BJ (cell line): ENCODE data around the gene ARID3C. TPM values are rescaled to one million over a fixed set of nuclear protein-coding genes. Genes with fewer than 3 reads are reported as not detected.

Source experiments
- CTCF ChIA-PET: fragments of 350-600 bp; formaldehyde crosslinking; extraction: SDS; loops from one replicate; lab custom pipeline; 2021; ENCODE audit warnings: antibody characterized with exemption, inconsistent platforms; lab: Yijun Ruan, JAX
- POLR2A ChIA-PET: fragments of 300-600 bp; sonication (Branson Sonifier 250); formaldehyde crosslinking; extraction: SDS; loops from one replicate; lab custom pipeline; 2021; ENCODE audit warnings: antibody characterized with exemption; lab: Charles Lee
- DNase-seq: peaks from one replicate; pipeline ENCODE4 v3.0.0-alpha.2; 2011; ENCODE audit warnings: low read depth
- H3K27me3 ChIP-seq: 2 replicates; pipeline ENCODE4 v1.6.0; 2011; ENCODE audit warnings: low read length; ENCODE audit not compliant: control insufficient read depth, insufficient read depth
- H3K36me3 ChIP-seq: 2 replicates; pipeline ENCODE4 v1.5.1; 2011; ENCODE audit warnings: low read length; ENCODE audit not compliant: control insufficient read depth, insufficient read depth
- H3K4me3 ChIP-seq: 2 replicates; pipeline ENCODE4 v1.5.1; 2011; ENCODE audit warnings: low read depth, mild to moderate bottlenecking, control low read depth, low read length
- polyA plus RNA-seq: library from polyadenylated mRNA; depleted of rRNA; stranded (reverse); fragments of >200 nt; gene quantifications from 2 replicates; pipeline ENCODE4 v1.2.3, GENCODE V29; 2011
- TF ChIP-seq, protein P1 (sequence below): IDR thresholded peaks from 2 replicates; pipeline ENCODE4 v1.5.1; 2011; ENCODE audit warnings: low read depth, mild to moderate bottlenecking, control low read depth, inconsistent platforms, low read length, moderate library complexity; ENCODE audit not compliant: insufficient read depth

ARID3C gene
- polyA plus RNA-seq, 1 experiment: not detected

DNA sequence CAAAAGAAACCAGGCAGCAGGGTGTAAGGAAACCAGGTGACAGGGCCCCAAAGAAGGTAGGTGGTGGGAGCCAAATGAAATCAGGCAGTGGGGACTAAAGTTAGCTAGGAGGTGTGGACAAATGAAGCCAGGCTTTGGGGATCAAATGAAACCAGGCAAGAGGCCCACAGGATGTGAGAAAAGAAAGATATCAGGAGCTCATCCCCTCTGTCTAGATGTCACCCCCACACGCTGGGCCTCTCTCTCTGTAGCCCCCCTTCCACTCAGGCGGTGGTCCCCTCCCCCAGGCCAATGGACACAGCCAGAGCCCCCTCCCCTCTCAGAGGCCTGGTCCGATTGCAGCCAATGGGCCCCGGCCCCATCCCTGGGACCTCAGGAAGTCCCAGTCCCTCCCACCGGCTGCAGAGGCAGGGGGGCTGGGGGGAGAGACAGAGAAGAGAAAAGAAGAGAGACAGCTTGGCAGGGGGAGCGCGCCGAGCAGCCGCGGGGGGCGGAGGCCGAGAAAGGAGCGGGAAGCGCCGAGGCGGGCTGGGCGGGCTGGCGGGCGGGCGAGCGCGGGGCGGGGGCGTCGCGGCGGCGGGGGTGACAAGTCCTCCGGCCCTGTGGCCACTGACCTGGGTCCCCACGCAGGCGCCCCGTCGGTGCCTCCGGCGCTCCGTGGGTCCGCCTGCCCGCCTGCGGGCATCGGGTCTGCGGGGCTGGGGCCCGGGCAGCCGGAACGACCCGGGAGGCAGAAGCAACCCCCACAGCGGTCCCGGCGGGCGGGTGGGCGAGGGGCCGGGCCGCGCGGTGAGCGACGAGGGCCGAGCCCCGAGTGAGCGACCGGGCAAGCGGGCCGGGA lies 51.2 kb downstream of the ARID3C start:
- ChIA-PET CTCF (interaction anchor here (0.8 to 6.9 kb wide), 5 partner anchors 14 to 174 kb away, joined by 4 to 52 read pairs (median 6); no protein-coding TSS in a partner anchor), POLR2A (no interaction called here)
- peaks cover 35% of the 10 kb centered on the region for H3K27me3 ChIP-seq
- TF ChIP-seq, protein P1, sequence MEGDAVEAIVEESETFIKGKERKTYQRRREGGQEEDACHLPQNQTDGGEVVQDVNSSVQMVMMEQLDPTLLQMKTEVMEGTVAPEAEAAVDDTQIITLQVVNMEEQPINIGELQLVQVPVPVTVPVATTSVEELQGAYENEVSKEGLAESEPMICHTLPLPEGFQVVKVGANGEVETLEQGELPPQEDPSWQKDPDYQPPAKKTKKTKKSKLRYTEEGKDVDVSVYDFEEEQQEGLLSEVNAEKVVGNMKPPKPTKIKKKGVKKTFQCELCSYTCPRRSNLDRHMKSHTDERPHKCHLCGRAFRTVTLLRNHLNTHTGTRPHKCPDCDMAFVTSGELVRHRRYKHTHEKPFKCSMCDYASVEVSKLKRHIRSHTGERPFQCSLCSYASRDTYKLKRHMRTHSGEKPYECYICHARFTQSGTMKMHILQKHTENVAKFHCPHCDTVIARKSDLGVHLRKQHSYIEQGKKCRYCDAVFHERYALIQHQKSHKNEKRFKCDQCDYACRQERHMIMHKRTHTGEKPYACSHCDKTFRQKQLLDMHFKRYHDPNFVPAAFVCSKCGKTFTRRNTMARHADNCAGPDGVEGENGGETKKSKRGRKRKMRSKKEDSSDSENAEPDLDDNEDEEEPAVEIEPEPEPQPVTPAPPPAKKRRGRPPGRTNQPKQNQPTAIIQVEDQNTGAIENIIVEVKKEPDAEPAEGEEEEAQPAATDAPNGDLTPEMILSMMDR: no peak
- H3K4me3 ChIP-seq: no peak overlapping the region
- no peaks in the 10 kb centered on the region for H3K36me3 ChIP-seq
- DNase-seq: no peak

DNA sequence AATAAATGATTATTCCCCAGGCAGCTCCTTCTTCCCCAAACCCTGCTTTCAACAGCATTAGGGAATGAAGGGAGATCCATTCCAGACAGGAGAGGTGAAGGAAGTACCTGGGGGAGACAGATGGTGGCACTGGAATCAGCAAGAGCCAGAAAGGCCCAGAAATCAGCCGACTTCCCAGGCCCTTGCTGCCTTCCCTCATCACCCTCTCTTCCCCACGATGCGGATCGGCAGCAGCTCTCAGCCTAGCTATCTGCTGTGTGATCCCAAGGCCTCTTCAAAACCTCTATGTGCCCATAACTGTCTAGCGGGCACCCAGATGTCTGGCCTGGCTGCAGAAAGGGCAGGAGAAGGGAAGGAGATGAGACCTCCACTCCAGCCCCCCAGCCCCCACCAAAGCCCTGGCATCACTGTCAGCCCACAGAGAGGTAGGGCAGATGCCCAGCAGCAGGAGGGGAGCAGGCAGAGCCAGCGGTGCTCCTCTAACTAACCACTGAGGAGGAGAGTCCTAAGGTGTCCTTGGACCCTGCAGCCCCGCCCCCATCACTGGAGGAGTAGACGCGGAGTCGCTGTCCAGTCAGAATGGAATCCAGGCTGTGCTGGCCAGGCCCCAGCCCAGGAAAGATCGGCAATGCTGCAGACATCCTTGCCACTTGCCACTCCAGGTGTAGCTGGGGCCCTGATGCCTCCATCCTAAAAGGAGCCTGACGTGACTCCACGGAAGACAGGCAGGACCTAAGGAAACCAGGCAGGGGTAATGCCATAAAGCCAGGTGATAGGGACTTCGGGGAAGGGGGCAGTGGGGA lies 52.1 kb downstream of the ARID3C start:
- ChIA-PET POLR2A (no interaction called here), CTCF (interaction anchor here (0.8 to 2.0 kb wide), 5 partner anchors 15 to 173 kb away, joined by 4 to 6 read pairs (median 5); no protein-coding TSS in a partner anchor)
- peaks cover 34% of the 10 kb centered on the region for H3K27me3 ChIP-seq
- TF ChIP-seq, protein P1: no peak
- no peak overlapping the region for H3K4me3 ChIP-seq
- no peaks in the 10 kb centered on the region for H3K36me3 ChIP-seq
- DNase-seq: no peak

DNA sequence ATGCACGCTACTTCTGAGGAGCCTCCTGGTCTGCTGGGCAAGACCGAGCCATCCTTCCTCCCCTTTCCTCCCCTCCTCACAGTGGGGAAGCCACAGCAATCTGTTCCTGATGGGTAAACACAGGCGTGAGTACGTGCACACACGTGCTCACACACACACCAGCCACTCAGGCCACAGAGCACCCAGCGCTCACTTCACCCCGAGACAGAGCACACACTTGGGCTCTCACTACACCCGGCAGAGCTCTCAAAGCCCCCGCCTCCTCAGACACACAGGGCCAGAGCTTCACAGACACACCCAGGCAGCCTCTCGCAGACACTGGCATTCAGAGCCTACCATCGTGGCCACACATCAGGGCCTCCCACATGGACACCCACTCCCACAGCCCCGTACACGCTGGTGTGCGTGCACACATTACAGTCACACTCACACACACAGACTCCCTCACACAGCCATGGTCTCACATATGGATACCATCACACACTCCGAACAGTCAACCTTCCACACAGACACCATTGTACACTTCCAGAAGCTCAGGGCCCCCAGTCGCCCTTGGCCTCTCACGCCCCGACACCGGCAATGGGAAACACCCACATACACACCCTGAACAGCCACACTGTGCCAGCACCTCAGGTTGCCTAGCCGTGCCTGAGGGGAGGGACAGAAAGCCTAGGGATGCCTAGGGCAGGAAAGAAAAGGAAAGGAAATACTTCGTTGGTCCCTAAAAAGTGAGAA lies 52.8 kb downstream of the ARID3C start:
- ChIA-PET POLR2A (no interaction called here), CTCF (interaction anchor here (0.8 to 2.0 kb wide), 5 partner anchors 16 to 172 kb away, joined by 4 to 6 read pairs (median 5); no protein-coding TSS in a partner anchor)
- TF ChIP-seq, protein P1: no peak
- H3K4me3 ChIP-seq: no peak overlapping the region
- H3K36me3 ChIP-seq: no peaks in the 10 kb centered on the region
- no peak for DNase-seq
- peaks cover 33% of the 10 kb centered on the region for H3K27me3 ChIP-seq

DNA sequence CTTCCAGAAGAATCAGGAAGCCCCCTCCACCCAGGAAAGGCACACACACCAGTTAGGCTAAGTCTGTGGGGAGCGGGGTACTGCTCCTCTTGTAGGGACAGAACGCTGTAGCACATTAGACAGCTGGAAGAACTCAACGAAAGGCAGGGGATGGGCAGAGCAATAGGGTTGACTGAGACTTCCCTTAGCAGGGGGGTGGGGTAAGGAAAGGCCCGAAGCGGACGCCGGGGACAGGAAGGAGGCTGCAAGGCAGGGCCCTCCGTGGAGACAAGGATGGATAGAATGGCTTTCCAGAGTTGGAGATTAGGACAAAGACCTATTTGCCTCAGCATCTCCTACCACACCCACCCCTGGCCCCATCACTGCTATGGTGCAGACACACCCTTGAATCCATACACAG lies 53.6 kb downstream of the ARID3C start:
- Histone ChIP-seq H3K27me3 (peaks cover 37% of the 10 kb centered on the region), H3K36me3 (no peaks in the 10 kb centered on the region), H3K4me3 (no peak overlapping the region)
- TF ChIP-seq, protein P1: no peak
- ChIA-PET POLR2A (no interaction called here), CTCF (interaction anchor here (1.3 to 2.0 kb wide), 2 partner anchors 17 to 28 kb away, joined by 5 to 6 read pairs; no protein-coding TSS in a partner anchor)
- no peak for DNase-seq
